ENCODE data around the gene PCDHGA11. TPM values are rescaled to one million over a fixed set of nuclear protein-coding genes. Genes with fewer than 3 reads are reported as not detected.
"Not testable (repeated sequence)": the region's sequence is repeated elsewhere in the genome, so short reads cannot be mapped to it uniquely, and the experiment has no call there.

The PCDHGA11 gene
- total RNA-seq, 2 donors from 2014 or later: 0.09 TPM; not detected in 1

- ATAC-seq (replicated peaks): no peak
- peaks cover 21% of the 10 kb centered on the region for H3K9me3 Mint-ChIP-seq
- peaks cover 54% of the 10 kb centered on the region for H3K27me3 Mint-ChIP-seq
- H3K36me3 Mint-ChIP-seq (ENCODE audit: low read depth): peaks cover 10% of the 10 kb centered on the region
- no peak within 1 kb of the TSS for H3K4me3 Mint-ChIP-seq
- no peak within 1 kb of the TSS for H3K27ac Mint-ChIP-seq
- H3K4me1 Mint-ChIP-seq: no peaks in the 10 kb centered on the region
Measured at GRCh38 chr5:141392429-141393198, 28.2 kb upstream of the PCDHGA11 start, which contains the start of gene PCDHGA8. TSS of gene PCDHGA8 (plus strand) at chr5:141392633. CDS start at chr5:141392814, 181 bp downstream.

- ATAC-seq (replicated peaks): no peak
- peaks cover 9% of the 10 kb centered on the region for H3K36me3 Mint-ChIP-seq (ENCODE audit: low read depth)
- no peak overlapping the region for H3K4me3 Mint-ChIP-seq
- no peaks in the 10 kb centered on the region for H3K4me1 Mint-ChIP-seq
- H3K27me3 Mint-ChIP-seq: peaks cover 52% of the 10 kb centered on the region
- H3K9me3 Mint-ChIP-seq: peaks cover 21% of the 10 kb centered on the region
- H3K27ac Mint-ChIP-seq: no peak overlapping the region
Measured at GRCh38 chr5:141393267-141393666, 27.6 kb upstream of the PCDHGA11 start.

GRCh38 chr5:141394401-141395187 lies 26.3 kb upstream of the PCDHGA11 start:
- Mint-ChIP-seq H3K9me3 (peaks cover 13% of the 10 kb centered on the region), H3K27me3 (peaks cover 52% of the 10 kb centered on the region)
- not testable (repeated sequence) for H3K36me3 Mint-ChIP-seq (ENCODE audit: low read depth); H3K27ac Mint-ChIP-seq; ATAC-seq (replicated peaks); H3K4me1 Mint-ChIP-seq; H3K4me3 Mint-ChIP-seq

GRCh38 chr5:141397756-141398551 lies 22.9 kb upstream of the PCDHGA11 start, which contains the start of gene PCDHGB5:
TSS of gene PCDHGB5 (plus strand) at chr5:141397947. CDS start at chr5:141398128, 181 bp downstream.
- peaks cover 53% of the 10 kb centered on the region for H3K27me3 Mint-ChIP-seq
- peak; percentile 70 for ATAC-seq (replicated peaks)
- not testable (repeated sequence) for H3K4me3 Mint-ChIP-seq; H3K9me3 Mint-ChIP-seq; H3K36me3 Mint-ChIP-seq (ENCODE audit: low read depth); H3K27ac Mint-ChIP-seq; H3K4me1 Mint-ChIP-seq

DNA sequence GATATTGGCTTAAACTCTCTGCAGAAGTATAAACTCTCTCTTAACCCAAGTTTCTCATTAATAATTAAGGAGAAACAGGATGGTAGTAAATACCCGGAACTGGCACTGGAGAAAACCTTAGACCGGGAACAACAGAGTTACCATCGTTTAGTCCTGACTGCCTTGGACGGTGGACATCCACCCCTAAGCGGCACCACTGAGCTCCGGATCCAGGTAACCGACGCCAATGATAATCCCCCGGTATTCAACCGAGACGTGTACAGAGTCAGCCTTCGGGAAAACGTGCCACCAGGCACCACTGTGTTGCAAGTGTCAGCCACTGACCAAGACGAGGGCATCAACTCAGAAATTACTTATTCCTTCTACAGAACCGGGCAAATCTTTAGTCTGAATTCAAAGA lies 22.2 kb upstream of the PCDHGA11 start:
- Mint-ChIP-seq H3K4me3 (no peak overlapping the region), H3K36me3 (ENCODE audit: low read depth) (peaks cover 6% of the 10 kb centered on the region), H3K9me3 (peaks cover 9% of the 10 kb centered on the region), H3K27ac (no peak overlapping the region), H3K4me1 (no peaks in the 10 kb centered on the region), H3K27me3 (peaks cover 56% of the 10 kb centered on the region)
- ATAC-seq (replicated peaks): no peak

GRCh38 chr5:141399555-141400258 lies 21.1 kb upstream of the PCDHGA11 start:
- Mint-ChIP-seq H3K4me1 (no peaks in the 10 kb centered on the region), H3K27ac (no peak overlapping the region), H3K27me3 (peaks cover 56% of the 10 kb centered on the region), H3K9me3 (peaks cover 4% of the 10 kb centered on the region), H3K4me3 (no peak overlapping the region), H3K36me3 (ENCODE audit: low read depth) (peaks cover 6% of the 10 kb centered on the region)
- no peak for ATAC-seq (replicated peaks)

DNA sequence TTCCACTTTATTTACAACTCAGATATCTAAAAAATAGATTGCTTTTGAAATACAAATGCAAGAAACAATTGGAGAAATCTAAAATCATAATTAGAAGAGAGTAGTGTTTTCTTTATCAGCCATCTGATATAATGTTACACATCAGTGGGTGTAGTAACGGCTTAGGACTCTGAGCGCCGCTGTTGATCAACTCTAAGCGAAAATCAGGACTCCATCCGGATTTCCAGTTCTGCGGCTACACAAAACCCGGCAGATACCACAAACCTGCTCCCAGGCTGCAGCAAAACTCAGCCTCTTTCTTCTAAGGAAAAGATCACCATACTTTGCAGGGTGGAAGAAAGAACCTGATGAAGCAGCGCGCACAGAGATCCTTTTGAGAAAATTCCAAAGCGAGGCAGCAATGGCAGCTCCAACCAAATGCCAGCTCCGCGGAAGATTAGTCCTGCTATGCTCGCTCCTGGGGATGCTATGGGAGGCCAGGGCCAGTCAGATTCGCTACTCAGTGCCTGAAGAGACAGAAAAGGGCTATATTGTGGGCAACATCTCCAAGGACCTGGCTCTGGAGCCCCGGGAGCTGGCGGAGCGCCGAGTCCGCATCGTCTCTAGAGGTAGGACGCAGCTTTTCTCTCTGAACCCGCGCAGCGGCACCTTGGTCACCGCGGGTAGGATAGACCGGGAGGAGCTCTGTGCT lies 18.2 kb upstream of the PCDHGA11 start, which contains the start of gene PCDHGA9:
Gene PCDHGA9, plus strand, starts transcription at position 226 of the 691 bp plus-strand sequence. Its CDS starts 175 bp downstream, at position 401.
- Mint-ChIP-seq H3K9me3 (peaks cover 4% of the 10 kb centered on the region), H3K36me3 (ENCODE audit: low read depth) (peaks cover 6% of the 10 kb centered on the region), H3K27ac (no peak within 1 kb of the TSS), H3K27me3 (peaks cover 58% of the 10 kb centered on the region), H3K4me1 (no peaks in the 10 kb centered on the region), H3K4me3 (peak within 1 kb of the TSS; percentile 36)
- ATAC-seq (replicated peaks): no peak

DNA sequence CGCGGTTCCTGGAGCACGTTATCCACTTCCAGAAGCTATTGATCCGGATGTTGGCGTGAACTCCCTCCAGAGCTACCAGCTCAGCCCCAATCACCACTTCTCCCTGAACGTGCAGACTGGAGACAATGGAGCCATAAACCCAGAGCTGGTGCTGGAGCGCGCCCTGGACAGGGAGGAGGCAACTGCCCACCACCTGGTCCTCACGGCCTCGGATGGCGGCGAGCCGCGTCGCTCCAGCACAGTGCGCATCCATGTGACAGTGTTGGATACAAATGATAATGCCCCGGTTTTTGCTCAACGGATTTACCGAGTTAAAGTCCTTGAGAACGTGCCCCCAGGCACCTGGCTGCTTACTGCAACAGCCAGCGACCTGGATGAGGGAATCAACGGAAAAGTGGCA lies 17.5 kb upstream of the PCDHGA11 start:
- Mint-ChIP-seq H3K9me3 (peaks cover 8% of the 10 kb centered on the region), H3K27ac (no peak overlapping the region), H3K36me3 (ENCODE audit: low read depth) (peaks cover 6% of the 10 kb centered on the region), H3K4me3 (no peak overlapping the region), H3K4me1 (no peaks in the 10 kb centered on the region), H3K27me3 (peaks cover 62% of the 10 kb centered on the region)
- no peak for ATAC-seq (replicated peaks)

DNA sequence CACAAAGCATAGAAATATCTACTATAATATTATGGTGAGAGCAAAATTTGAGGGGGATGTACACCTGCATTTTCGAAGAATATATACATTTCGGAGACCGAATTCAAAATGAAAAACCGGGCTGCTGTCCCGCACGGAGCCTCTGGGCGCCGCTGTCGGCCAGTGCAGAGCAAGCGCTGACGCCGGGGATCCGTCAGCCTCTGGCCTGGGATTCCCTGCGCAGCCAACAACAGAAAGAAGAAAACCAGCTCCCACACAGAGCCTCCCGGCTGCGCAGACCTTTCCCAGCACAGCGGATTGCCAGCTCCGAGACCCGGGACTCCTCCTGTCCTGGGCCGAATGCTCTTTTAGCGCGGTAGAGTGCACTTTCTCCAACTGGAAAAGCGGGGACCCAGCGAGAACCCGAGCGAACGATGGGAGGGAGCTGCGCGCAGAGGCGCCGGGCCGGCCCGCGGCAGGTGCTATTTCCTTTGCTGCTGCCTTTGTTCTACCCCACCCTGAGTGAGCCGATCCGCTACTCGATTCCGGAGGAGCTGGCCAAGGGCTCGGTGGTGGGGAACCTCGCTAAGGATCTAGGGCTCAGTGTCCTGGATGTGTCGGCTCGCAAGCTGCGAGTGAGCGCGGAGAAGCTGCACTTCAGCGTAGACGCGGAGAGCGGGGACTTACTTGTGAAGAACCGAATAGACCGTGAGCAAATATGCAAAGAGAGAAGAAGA lies 12.9 kb upstream of the PCDHGA11 start, which contains the start of gene PCDHGB6:
Gene PCDHGB6, plus strand, starts transcription at position 232 of the 716 bp plus-strand sequence. Its CDS starts 182 bp downstream, at position 414.
- H3K9me3 Mint-ChIP-seq: peaks cover 15% of the 10 kb centered on the region
- peaks cover 49% of the 10 kb centered on the region for H3K27me3 Mint-ChIP-seq
- not testable (repeated sequence) for H3K27ac Mint-ChIP-seq; H3K4me1 Mint-ChIP-seq; ATAC-seq (replicated peaks)
- peaks cover 14% of the 10 kb centered on the region for H3K36me3 Mint-ChIP-seq (ENCODE audit: low read depth)
- peak within 1 kb of the TSS; percentile 45 for H3K4me3 Mint-ChIP-seq

DNA sequence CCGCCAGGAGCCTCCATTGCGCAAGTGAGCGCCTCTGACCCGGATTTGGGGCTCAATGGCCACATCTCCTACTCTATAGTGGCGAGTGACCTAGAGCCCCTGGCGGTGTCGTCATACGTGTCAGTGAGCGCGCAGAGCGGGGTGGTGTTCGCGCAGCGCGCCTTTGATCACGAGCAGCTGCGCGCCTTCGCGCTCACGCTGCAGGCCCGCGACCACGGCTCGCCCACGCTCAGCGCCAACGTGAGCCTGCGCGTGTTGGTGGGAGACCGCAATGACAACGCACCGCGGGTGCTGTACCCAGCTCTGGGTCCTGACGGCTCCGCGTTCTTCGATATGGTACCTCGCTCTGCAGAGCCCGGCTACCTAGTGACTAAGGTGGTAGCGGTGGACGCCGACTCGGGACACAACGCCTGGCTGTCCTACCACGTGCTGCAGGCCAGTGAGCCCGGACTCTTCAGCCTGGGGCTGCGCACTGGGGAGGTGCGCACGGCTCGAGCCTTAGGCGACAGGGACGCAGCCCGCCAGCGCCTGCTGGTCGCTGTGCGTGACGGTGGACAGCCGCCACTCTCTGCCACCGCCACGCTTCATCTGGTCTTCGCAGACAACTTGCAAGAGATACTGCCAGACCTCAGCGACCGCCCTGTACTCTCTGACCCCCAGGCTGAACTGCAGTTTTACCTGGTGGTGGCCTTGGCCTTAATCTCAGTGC lies 11.1 kb upstream of the PCDHGA11 start:
- Mint-ChIP-seq H3K27me3 (peaks cover 49% of the 10 kb centered on the region), H3K4me3 (no peak overlapping the region), H3K4me1 (peaks cover 4% of the 10 kb centered on the region), H3K36me3 (ENCODE audit: low read depth) (peaks cover 29% of the 10 kb centered on the region), H3K9me3 (peaks cover 15% of the 10 kb centered on the region), H3K27ac (no peak overlapping the region)
- no peak for ATAC-seq (replicated peaks)

DNA sequence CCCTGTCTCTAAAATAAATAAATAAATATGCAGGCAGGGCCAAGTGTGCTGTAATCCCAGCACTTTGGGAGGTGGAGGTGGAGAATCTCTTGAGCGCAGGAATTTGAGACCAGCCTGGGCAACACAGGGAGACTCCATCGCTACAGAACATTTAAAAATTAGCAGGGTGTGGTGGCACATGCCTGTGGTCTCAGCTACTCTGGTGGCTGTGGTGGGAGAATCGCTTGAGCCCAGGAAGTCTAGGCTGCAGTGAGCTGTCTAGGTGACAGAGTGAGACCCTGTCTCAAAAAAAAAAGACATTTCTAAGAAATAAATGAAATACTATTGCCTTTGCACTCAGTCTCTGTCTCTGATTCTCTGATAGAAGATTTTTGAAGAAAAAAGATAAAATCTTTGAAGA lies 9.3 kb upstream of the PCDHGA11 start:
- H3K27ac Mint-ChIP-seq: no peak overlapping the region
- H3K36me3 Mint-ChIP-seq (ENCODE audit: low read depth): peaks cover 29% of the 10 kb centered on the region
- ATAC-seq (replicated peaks): no peak
- H3K4me3 Mint-ChIP-seq: no peak overlapping the region
- H3K9me3 Mint-ChIP-seq: peaks cover 15% of the 10 kb centered on the region
- H3K27me3 Mint-ChIP-seq: peaks cover 46% of the 10 kb centered on the region
- peaks cover 4% of the 10 kb centered on the region for H3K4me1 Mint-ChIP-seq

DNA sequence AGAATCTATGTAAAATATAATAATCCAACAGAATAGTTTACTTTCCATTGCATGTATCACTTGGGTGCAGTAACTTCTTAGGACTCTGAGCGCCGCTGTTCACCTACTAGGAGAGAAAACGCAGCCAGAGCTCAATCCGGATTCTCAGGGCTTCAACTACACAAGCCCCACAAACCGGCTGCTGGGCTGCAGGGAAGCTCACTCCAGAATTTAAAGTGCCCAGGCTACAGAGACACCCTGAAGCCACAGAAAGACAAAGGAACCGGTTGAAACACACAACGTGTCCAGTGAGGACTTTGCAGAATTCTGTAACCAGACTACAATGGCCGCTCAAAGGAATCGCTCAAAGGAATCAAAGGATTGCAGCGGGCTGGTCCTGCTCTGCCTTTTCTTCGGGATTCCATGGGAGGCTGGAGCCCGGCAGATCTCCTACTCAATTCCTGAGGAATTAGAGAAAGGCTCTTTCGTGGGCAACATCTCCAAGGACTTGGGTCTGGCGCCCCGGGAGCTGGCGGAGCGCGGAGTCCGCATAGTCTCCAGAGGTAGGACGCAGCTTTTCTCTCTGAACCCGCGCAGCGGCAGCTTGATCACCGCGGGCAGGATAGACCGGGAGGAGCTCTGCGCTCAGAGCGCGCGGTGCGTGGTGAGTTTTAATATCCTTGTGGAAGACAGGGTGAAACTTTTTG lies 7.9 kb upstream of the PCDHGA11 start, which contains the start of gene PCDHGA10:
Gene PCDHGA10, plus strand, starts transcription at position 134 of the 686 bp plus-strand sequence. Its CDS starts 189 bp downstream, at position 323.
- peak within 1 kb of the TSS; percentile 22 for H3K27ac Mint-ChIP-seq
- peak within 1 kb of the TSS; percentile 76 for H3K4me3 Mint-ChIP-seq
- peaks cover 15% of the 10 kb centered on the region for H3K9me3 Mint-ChIP-seq
- peaks cover 43% of the 10 kb centered on the region for H3K27me3 Mint-ChIP-seq
- peak; percentile 70 for ATAC-seq (replicated peaks)
- peaks cover 33% of the 10 kb centered on the region for H3K36me3 Mint-ChIP-seq (ENCODE audit: low read depth)
- H3K4me1 Mint-ChIP-seq: peaks cover 4% of the 10 kb centered on the region
